ENCODE data around the gene SLC22A5.

Gene SLC22A5

GRCh38 chr5:132369474-132370180 is at the start of gene SLC22A5:
SLC22A5 (plus strand) TSS chr5:132369710; CDS start chr5:132369973, 263 bp downstream.
- DNase-seq = peak; percentile 61 to 73

DNA sequence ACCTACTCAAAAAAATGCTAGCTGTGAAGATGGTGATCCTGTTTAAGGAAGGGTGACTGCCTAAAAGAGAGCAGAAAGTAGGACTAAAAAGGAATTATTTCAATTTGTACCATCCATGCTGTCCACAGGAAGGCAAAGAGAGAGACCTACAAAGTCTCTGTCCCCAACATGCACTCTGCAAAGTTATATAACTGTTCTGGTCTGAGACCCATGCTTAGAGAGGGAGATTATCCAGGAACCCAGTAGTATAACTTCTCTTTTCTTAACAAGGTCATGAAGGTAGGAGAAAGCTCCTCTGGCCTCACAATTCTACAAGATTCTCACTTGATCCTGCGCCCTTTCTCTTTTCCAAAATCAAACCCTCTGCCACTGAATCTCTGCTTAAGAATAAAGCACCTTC is 49.5 kb upstream of the SLC22A5 start:
- no peak for DNase-seq

- DNase-seq = no peak
Measured at GRCh38 chr5:132321109-132321721, 48.3 kb upstream of the SLC22A5 start.

GRCh38 chr5:132322266-132322665 is 47.2 kb upstream of the SLC22A5 start:
- DNase-seq = no peak

DNA sequence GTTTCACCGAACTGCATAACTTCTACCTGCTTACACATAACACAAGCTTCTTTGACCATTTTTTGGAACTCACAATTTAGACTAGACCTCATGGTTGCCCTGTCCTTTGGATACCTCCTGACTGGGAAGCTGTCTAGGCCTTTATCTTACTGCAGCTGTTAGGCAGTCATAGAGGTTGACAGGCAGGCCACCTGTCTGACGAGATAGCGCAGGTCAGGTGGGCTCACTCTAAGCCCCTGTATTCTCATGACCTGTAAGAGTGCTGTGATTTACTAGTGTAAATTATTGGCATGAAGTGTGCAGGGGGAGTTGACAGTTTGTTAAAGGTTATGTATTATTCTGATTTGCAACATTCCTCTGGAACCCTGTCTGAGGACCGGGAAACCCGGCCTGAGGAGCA is 46.3 kb upstream of the SLC22A5 start:
- no peak for DNase-seq

DNA sequence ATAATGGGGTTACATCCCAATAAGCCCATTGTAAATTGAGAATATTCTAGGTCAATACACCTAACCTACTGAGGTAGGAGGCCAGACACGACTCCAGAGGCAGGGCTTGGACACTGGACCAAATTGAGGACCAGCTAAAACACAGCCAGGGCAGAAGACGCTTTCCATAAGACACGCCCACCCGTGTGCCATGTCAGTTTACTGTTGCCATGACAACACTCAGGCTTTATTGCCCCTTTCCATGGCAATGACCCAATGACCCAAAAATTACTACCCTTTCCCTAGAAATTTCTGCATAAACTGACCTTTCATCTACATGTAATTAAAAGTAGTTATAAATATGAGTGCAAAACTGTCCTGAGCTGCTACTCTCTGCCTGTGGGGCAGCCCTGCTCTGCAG is 43.8 kb upstream of the SLC22A5 start:
- DNase-seq = no peak

GRCh38 chr5:132327252-132327955 is 42.1 kb upstream of the SLC22A5 start:
- DNase-seq = no peak

GRCh38 chr5:132334812-132335211 is 34.7 kb upstream of the SLC22A5 start:
- no peak for DNase-seq

DNA sequence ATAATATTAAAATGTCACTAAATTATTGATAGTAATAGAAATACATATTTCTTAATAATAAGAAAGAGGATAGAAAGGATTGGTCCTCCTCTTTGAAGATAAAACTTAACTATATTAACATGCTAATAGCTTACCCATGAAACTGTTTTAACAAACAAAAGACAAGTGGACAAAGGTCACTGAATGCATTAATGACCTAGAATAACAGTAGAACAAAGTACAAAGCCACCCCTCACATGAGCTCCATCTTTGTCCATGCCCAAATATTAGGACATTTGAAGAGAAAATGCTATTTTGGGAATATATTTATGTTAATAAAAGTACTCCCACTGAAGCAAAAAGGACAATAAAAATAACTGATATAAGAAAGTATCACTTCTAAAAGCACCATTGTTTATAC is 34.1 kb upstream of the SLC22A5 start:
- DNase-seq = no peak

- DNase-seq = no peak
Measured at GRCh38 chr5:132339502-132339901, 30.0 kb upstream of the SLC22A5 start.

GRCh38 chr5:132342291-132343180 is 27.0 kb upstream of the SLC22A5 start:
- DNase-seq = no peak

GRCh38 chr5:132344775-132345514 is 24.6 kb upstream of the SLC22A5 start:
- no peak for DNase-seq

- DNase-seq = no peak
Measured at GRCh38 chr5:132353486-132353995, 16.0 kb upstream of the SLC22A5 start.

DNA sequence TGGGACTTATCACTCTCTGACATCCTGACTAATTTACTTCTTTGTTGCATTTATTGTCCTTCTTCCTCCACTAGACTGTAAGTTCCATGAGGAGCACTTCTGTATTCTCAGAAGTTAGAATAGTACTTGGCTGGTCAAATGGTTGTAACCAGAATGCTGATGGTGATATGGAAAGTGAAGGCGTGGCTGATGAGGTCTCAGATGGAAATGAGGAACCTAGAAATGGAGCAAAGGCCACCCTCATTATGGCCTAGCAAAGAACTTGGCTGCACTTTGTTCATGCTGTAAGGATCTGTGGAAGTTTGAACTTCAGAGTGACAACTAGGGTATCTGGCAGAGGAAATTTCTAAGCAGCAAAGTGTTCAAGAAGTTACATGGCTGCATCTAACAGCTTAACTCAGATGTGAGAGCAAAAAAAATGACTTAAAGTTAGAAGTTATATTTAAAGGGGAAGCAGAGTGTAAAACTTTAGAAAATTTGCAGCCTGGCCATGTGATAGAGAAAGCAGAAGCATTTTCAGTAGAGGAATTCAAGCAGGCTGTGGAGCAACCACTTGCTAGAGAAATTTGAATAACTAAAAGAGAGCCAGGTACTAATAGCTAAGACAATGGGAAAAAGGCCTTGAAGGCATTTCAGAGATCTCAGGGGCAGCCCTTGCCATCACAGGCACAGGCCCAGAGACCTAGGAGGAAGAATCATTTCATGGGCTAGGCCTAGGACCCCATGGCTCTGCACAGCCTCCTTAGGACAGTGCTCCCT is 14.9 kb upstream of the SLC22A5 start:
- DNase-seq = no peak

DNA sequence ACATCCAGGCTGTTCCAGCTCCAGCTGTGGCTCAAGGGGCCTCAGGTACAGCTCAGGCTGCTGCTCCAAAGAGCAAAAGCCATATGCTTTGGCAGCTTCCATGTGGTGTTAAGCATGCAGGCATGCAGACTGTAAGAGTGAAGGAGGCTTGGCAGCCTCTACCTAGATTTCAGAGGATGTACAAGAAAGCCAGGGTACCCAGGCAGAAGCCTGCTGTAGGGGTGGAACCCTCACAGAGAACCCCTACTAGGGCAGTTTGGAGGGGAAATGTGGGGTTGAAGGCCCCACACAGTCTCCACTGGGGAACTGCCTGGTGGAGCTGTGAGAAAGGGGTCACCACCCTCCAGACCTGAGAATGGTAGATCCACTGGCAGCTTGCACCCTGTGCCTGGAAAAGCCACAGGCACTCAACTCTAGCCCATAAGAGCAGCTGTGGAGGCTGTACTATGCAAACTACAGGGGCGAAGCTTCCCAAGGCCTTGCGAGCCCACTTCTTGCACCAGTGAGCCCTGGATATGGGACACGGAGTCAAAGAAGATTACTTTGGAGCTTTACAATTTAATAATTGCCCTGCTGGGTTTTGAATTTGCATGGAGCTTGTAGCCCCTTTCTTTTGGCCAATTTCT is 14.3 kb upstream of the SLC22A5 start:
- no peak for DNase-seq

DNA sequence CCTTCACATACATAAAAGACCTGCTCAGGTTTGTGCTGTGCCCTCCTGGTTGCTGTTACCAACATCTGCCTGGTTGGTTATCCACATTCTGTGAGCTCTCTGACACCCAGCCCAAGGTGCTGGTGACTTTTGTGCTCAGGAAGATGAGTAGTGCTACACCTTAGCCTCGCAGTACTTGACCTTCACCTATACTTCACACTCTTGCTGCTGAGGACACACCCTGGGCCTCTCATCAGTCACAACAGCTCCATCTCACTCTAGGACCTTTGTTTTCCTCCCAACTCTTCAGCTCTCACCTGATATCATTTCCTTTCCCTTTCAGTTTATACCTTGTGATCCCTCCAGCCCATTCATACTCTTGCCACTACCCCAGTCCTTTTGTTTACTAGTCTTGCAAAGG is 10.7 kb upstream of the SLC22A5 start:
- DNase-seq = no peak

DNA sequence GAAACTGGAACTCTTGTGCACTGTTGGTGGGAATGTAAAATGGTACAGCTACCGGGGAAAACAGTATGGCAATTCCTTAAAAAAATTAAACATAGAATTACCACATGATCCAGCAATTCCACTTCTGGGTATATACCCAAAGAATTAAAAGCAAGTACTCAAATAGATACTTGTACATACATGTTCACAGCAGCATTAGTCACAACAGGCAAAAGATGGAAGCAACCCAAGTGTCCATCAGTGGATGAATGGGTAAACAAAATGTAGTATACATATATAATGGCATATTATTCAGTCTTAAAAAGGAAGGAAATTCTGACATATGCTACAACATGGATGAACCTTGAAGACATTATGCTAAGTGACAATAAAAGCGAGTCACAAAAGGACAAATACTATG is 7.4 kb upstream of the SLC22A5 start:
- DNase-seq = no peak

- no peak for DNase-seq
Measured at GRCh38 chr5:132363431-132364112, 5.9 kb upstream of the SLC22A5 start.

DNA sequence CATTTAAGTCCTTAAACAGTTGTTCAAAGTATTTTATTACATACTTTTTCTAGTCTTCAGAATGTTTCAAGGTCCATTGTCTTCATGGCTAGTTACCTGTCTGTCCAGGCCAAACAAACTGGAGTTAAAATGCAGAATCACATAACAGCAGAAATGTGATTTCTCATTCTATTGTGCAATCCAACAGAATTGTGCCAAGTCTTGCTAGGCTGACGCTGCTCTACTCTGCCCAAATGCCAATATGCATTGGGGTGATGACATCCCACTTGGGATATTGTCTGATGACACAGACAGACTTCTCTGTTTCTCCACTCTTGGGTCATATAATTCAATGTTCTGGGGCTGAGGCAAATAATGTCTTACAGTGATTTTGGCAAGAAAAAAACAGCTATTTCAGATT is 5.2 kb upstream of the SLC22A5 start:
- DNase-seq = peak in 1 of 2 donors; percentile 40

- DNase-seq = no peak
Measured at GRCh38 chr5:132365213-132365612, 4.3 kb upstream of the SLC22A5 start.

Measured in CD4-positive, alpha-beta T cell treated with Interferon alpha-2 for 1 hour (primary cell).